GM12878 (cell line): ENCODE results near the gene RBM18. TPM values are rescaled to one million over a fixed set of nuclear protein-coding genes. Genes with fewer than 3 reads are reported as not detected.

Experiments used
- ATAC-seq: fragments of 200-7000 bp; cut with Tn5 transposase; 3 replicates; pipeline ENCODE4 v1.9.1; 2020; ENCODE audit warnings: mild to moderate bottlenecking, moderate library complexity
- BruUV-seq: library from RNA; stranded (reverse); fragments of 400-500 nt; replicated peaks from 2 replicates; lab custom pipeline; 2021; lab: Mats Ljungman, UMichigan
- CTCF ChIA-PET: fragments of 300-600 bp; sonication (Branson Sonifier 250); formaldehyde crosslinking; extraction: SDS; loops from one replicate; lab custom pipeline; 2021; ENCODE audit warnings: inconsistent platforms; lab: Yijun Ruan, JAX
- POLR2A ChIA-PET: fragments of 350-600 bp; formaldehyde crosslinking; extraction: SDS; loops from one replicate; lab custom pipeline; 2021; ENCODE audit warnings: inconsistent platforms; lab: Charles Lee
- RAD21 ChIA-PET: fragments of 300-600 bp; sonication (Branson Sonifier 250); formaldehyde crosslinking; loops from one replicate; lab custom pipeline; 2023; ENCODE audit warnings: antibody characterized with exemption; ENCODE audit not compliant: unreplicated experiment; lab: Charles Lee
- SMC1A ChIA-PET: fragments of 300-600 bp; sonication (Branson Sonifier 250); formaldehyde crosslinking; loops from one replicate; lab custom pipeline; 2023; ENCODE audit not compliant: unreplicated experiment, uncharacterized antibody; lab: Charles Lee
- DNase-seq: peaks from one replicate; pipeline ENCODE4 v3.0.0-alpha.2; 2011; ENCODE audit warnings: low read depth, low spot score
- FAIRE-seq: peaks from 3 replicates; lab custom pipeline; 2011; peaks lifted over from hg19 to GRCh38; lab: Jason Lieb, UNC
- H2AFZ ChIP-seq: 2 replicates; pipeline ENCODE4 v1.6.0; 2011; ENCODE audit warnings: low read depth, low read length, control low read depth; ENCODE audit not compliant: control insufficient read depth
- H3K27ac ChIP-seq: 2 replicates; pipeline ENCODE4 v1.5.1; 2011; ENCODE audit warnings: control low read depth; ENCODE audit not compliant: control insufficient read depth, insufficient read depth
- H3K27me3 ChIP-seq, 2 experiments: replicated peaks in 1 of 2; 2 replicates each; pipeline versions ENCODE4 v1.6.0 to v1.6.1; 2011; ENCODE audit warnings: low read length in 1 of 2; ENCODE audit not compliant: control insufficient read depth in 2 of 2, insufficient read depth in 2 of 2
- H3K36me3 ChIP-seq, 2 experiments: 2 replicates each; pipeline ENCODE4 v1.5.1; 2011; ENCODE audit warnings: low read length in 1 of 2; ENCODE audit not compliant: control insufficient read depth in 2 of 2, insufficient read depth in 2 of 2
- H3K4me1 ChIP-seq: 2 replicates; pipeline ENCODE4 v1.6.1; 2011; ENCODE audit warnings: mild to moderate bottlenecking, low read length, moderate library complexity, mixed read lengths; ENCODE audit not compliant: control insufficient read depth, insufficient read depth
- H3K4me2 ChIP-seq: 2 replicates; pipeline ENCODE4 v1.6.0; 2011; ENCODE audit warnings: control low read depth; ENCODE audit not compliant: control insufficient read depth, insufficient read depth
- H3K4me3 ChIP-seq: fragments of 200-600 bp; sonication (generic); 2 replicates; pipeline ENCODE4 v1.5.1; 2016
- H3K79me2 ChIP-seq: 2 replicates; pipeline ENCODE4 v1.6.0; 2011; ENCODE audit warnings: low read length; ENCODE audit not compliant: control insufficient read depth, insufficient read depth
- H3K9ac ChIP-seq: 2 replicates; pipeline ENCODE4 v1.8.0; 2011; ENCODE audit warnings: low read length, control low read depth, mixed read lengths; ENCODE audit not compliant: control insufficient read depth, insufficient read depth
- H3K9me3 ChIP-seq: replicated peaks from 3 replicates; pipeline ENCODE4 v1.5.1; 2011; ENCODE audit warnings: mild to moderate bottlenecking, low read length; ENCODE audit not compliant: control insufficient read depth, insufficient read depth
- H4K20me1 ChIP-seq: 2 replicates; pipeline ENCODE4 v1.6.0; 2011; ENCODE audit not compliant: control insufficient read depth, insufficient read depth
- CEBPZ ChIP-seq: fragments of 150-350 bp; IDR thresholded peaks from 2 replicates; pipeline ENCODE4 v1.6.1; 2016; ENCODE audit warnings: low read depth, low read length
- PRDM15 ChIP-seq: fragments of 450-650 bp; formaldehyde crosslinking; IDR thresholded peaks from 2 replicates; pipeline ENCODE4 v1.4.0; 2020; ENCODE audit warnings: mild to moderate bottlenecking, moderate library complexity
- SIX5 ChIP-seq: IDR thresholded peaks from 2 replicates; pipeline ENCODE4 v1.6.1; 2011; ENCODE audit warnings: mild to moderate bottlenecking, low read depth, low read length, moderate library complexity; ENCODE audit not compliant: severe bottlenecking
- WRNIP1 ChIP-seq: IDR thresholded peaks from 2 replicates; pipeline ENCODE4 v1.6.1; 2011; ENCODE audit warnings: low read depth, low read length, improper control_type of control experiment, borderline replicate concordance
- WGBS: methylation state at CpG from one replicate; pipeline ENCODE4 v1.1.6; 2016; ENCODE audit warnings: low lambda C conversion rate; ENCODE audit not compliant: insufficient replicate concordance, insufficient coverage; ENCODE audit errors: missing lambda C conversion rate; 5-methylcytosine and 5-hydroxymethylcytosine counted together
- in situ Hi-C: fragments of 300-500 bp; cut with MboI; formaldehyde crosslinking; loops from 9 replicates; pipeline ENCODE4 v1.14.3; 2018; ENCODE audit warnings: mixed read lengths
- intact Hi-C: fragments of 100-400 bp; cut with micrococcal nuclease; formaldehyde crosslinking; loops from one replicate; pipeline ENCODE4 v1.14.2; 2022; ENCODE audit not compliant: unreplicated experiment
- polyA plus RNA-seq, 11 experiments: library from polyadenylated mRNA; depleted of rRNA in 4 of 11; unstranded in 6 of 11; stranded (reverse) in 5 of 11; fragments of >200 nt; fragmentation: Nextera tagmentation in 4 of 11; fragmentation: Illumina TruSeq in 1 of 11; extraction: Ambion mirVana in 4 of 11; extraction: Trizol in 1 of 11; gene quantifications; 1 replicate in 1 of 11; 2 replicates in 10 of 11; pipeline versions ENCODE4 v1.2.1 to v1.2.3, GENCODE V29; 2011 to 2016; ENCODE audit warnings: inconsistent platforms in 2 of 11, missing spikeins in 2 of 11, low read depth in 1 of 11
- total RNA-seq, 4 experiments: library from RNA; depleted of rRNA in 3 of 4; stranded (reverse); fragments of >200 nt in 3 of 4; fragmentation: Illumina TruSeq in 1 of 4; extraction: Trizol in 1 of 4; gene quantifications; 2 replicates each; pipeline versions ENCODE4 v1.2.1 to v1.2.3, GENCODE V29; 2013 to 2021

The RBM18 gene
- total and polyA plus RNA-seq, 10 of the 15 experiments (the other 5 are each of a cell fraction or from before 2014, with no cell fraction given), result 6.4 to 46.8 (median 30.4) TPM

- no peak for TF ChIP-seq PRDM15 (CRISPR knock-in tag)
Measured at GRCh38 chr9:122234022-122234748, 30.5 kb downstream of the RBM18 start (continued).

GRCh38 chr9:122232796-122233306 lies 31.8 kb downstream of the RBM18 start:
- Histone ChIP-seq H3K27me3 (peaks cover 8 to 22% of the 10 kb centered on the region in 2 experiments), H3K27ac (no peak overlapping the region), H3K4me2 (no peak overlapping the region), H3K79me2 (no peaks in the 10 kb centered on the region), H3K36me3 (no peaks in the 10 kb centered on the region), H3K4me3 (no peak overlapping the region), H4K20me1 (no peaks in the 10 kb centered on the region; the same call in 1 of the 2 replicates), H3K9me3 (no peaks in the 10 kb centered on the region), H3K4me1 (no peaks in the 10 kb centered on the region), H2AFZ (no peak overlapping the region), H3K9ac (no peak overlapping the region)
- SMC1A ChIA-PET, result no interaction called here
- BruUV-seq, result no TSS peak
- DNase-seq (no peak), ATAC-seq (no peak), FAIRE-seq (no peak)
- POLR2A ChIA-PET, result no interaction called here
- intact Hi-C loops (no loop called here), in situ Hi-C loops (no loop called here)
- TF ChIP-seq CEBPZ (no peak), SIX5 (no peak), WRNIP1 (no peak)
- WGBS, result 47% methylated on average over 6 of the region's 6 CpGs
- CTCF ChIA-PET, result no interaction called here
- RAD21 ChIA-PET, result no interaction called here
